MM.1S (cell line): Measurements from ENCODE around the gene SLC5A6.

Source experiments
- EZH2 ChIP-seq: fragments of 300-600 bp; sonication (generic); optimal IDR thresholded peaks from 2 replicates; pipeline ENCODE3; 2017; ENCODE audit warnings: low read depth, mild to moderate bottlenecking, antibody characterized with exemption, low read length, mixed read lengths
- EZH2phosphoT487 ChIP-seq: fragments of 300-600 bp; sonication (generic); IDR thresholded peaks from 2 replicates; pipeline ENCODE4 v1.6.1; 2018; ENCODE audit warnings: antibody characterized with exemption, low read length
- TF ChIP-seq, protein P1 (sequence below): fragments of 300-600 bp; sonication (generic); IDR thresholded peaks from 2 replicates; pipeline ENCODE4 v1.5.1; 2016; ENCODE audit warnings: antibody characterized with exemption, low read length, mixed read lengths

DNA sequence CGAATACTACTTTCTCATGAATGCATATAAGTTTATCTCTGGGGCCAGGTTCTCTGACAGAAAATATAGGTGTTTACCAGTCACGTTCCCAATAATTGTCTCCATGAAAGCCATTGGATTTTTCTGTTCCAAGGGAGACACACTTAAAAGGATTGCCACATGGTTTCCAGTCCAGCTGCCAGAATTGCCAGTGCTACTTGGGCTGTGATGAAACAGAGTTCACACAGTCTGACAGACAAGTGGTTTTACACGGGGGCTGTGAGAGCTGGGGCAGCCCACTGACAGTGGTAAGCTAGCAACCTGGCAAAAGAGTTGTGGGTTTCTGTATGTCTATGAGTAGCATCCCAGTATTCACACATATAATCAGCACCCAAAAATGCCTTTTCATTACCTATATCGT lies 28.0 kb downstream of the SLC5A6 start:
- TF ChIP-seq, protein P1, sequence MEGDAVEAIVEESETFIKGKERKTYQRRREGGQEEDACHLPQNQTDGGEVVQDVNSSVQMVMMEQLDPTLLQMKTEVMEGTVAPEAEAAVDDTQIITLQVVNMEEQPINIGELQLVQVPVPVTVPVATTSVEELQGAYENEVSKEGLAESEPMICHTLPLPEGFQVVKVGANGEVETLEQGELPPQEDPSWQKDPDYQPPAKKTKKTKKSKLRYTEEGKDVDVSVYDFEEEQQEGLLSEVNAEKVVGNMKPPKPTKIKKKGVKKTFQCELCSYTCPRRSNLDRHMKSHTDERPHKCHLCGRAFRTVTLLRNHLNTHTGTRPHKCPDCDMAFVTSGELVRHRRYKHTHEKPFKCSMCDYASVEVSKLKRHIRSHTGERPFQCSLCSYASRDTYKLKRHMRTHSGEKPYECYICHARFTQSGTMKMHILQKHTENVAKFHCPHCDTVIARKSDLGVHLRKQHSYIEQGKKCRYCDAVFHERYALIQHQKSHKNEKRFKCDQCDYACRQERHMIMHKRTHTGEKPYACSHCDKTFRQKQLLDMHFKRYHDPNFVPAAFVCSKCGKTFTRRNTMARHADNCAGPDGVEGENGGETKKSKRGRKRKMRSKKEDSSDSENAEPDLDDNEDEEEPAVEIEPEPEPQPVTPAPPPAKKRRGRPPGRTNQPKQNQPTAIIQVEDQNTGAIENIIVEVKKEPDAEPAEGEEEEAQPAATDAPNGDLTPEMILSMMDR: no peak
- no peak for TF ChIP-seq EZH2
- TF ChIP-seq EZH2phosphoT487: no peak
